HG03469 (cell line): ENCODE results near the gene ALDOA.
"Not testable (repeated sequence)": the region's sequence is repeated elsewhere in the genome, so short reads cannot be mapped to it uniquely, and the experiment has no call there.

ENCODE experiments used
- ATAC-seq: cut with Tn5 transposase; IDR thresholded peaks from one replicate; pipeline ENCODE4 v1.9.1; 2021; ENCODE audit warnings: mild to moderate bottlenecking, moderate library complexity, moderate number of reproducible peaks; ENCODE audit not compliant: unreplicated experiment

ALDOA gene

GRCh38 chr16:30040690-30041089 lies 24.9 kb upstream of the ALDOA start:
- not testable (repeated sequence) for ATAC-seq

DNA sequence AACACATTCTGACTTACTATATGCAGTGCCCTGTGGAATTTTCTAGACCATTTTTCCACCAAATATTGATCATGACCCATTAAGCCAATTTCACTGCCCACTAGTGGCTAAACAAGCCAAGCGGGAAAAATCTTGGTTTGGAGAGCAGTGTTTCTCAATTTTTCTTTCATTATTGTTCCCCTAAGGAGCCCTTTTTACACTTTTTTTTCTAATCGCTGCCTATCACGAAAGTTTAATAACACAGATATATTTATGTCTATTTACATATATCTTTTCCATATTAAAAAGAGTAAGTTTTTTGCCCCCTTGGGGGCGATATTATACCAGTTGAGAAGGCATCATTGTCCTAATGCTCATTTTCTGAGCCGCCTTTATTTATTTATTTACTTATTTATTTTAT lies 23.7 kb upstream of the ALDOA start:
- ATAC-seq: no peak

GRCh38 chr16:30046178-30046577 lies 19.4 kb upstream of the ALDOA start:
- no peak for ATAC-seq

- no peak for ATAC-seq
Observed at GRCh38 chr16:30046588-30046987, 19.0 kb upstream of the ALDOA start.

GRCh38 chr16:30049871-30050270 lies 15.7 kb upstream of the ALDOA start:
- no peak for ATAC-seq

DNA sequence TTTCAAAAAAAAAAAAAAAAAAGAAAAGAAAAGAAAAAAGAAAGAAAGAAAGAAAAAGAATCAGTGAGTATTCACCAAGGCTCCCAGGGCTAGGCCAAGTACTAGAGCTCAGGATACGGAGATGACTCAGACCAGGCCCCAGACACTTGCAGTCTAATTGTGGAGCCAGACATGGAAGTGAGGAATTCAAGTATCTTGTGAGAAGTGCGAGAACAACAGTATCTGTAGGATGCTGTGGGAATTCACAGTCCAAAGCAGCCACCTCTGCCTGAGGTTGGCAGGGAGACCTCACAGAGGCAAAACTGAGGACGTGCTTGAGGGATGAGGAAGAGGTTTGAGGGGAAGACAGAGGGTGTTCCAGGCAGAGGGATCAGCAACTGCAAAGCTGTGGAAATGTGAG lies 14.0 kb upstream of the ALDOA start:
- ATAC-seq: no peak

DNA sequence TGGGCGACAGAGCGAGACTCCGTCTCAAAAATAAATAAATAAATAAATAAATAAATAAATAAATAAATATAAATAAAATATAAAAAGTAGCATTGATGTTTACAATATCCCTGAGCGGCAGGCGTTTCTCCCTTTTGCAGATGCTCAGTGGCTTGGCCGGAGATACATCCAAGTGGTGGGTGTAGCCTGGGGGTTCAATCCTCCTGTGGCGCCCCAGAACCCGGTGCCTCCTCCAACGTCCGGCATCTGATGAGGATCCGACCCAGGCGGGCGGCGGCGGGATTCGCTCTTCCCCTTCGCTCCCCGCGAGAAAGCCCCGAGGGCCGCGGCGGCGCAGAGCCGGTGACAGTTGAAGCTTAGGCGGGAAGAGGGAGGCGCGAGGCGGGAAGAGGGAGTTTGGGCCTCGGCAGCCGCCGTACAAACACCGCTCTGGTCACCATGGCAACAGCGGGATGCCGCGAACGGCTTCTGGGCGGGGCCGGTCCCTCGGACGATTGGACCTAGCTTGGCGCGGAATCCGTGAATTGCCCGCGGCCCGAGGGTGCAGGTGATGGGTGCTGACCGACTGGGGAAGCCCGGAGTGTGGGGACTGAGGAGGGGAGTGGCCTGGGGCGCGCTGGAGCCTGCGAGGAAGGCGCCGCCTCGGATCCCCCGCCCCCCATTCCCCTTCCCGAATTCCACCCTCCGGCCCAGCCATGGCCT lies 12.7 kb upstream of the ALDOA start:
- no peak for ATAC-seq

GRCh38 chr16:30053376-30054015 lies 12.1 kb upstream of the ALDOA start:
- ATAC-seq: no peak

- no peak for ATAC-seq
Observed at GRCh38 chr16:30054451-30054850, 11.1 kb upstream of the ALDOA start.

DNA sequence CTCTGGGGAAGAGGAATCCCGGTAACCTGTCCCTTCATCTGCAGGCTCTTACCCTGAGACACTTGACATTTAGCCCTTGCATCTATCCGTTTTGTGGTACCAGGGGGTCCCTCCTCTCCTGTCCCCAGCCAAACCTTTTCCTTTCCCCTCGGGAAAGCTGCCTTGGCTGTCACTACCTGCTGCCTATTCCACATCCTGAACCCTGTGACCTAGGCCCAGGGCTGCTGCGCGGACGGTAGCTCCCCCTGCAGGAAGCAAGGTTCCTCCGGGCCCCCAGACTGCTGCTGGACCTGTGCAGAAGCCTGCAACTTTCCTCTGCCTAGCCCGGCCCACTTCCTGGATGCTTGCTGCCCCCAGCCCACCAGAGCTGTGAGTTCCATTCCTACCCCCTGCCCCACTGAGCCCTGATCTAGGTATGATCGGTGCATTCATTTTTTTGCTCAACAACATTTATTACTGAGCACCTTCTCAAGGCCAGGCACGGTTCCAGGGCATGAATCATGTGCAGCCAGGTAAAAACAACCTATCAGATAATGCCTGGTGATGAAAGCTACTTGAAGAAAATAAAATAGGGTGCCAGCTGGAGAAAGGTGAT lies 10.5 kb upstream of the ALDOA start:
- no peak for ATAC-seq

DNA sequence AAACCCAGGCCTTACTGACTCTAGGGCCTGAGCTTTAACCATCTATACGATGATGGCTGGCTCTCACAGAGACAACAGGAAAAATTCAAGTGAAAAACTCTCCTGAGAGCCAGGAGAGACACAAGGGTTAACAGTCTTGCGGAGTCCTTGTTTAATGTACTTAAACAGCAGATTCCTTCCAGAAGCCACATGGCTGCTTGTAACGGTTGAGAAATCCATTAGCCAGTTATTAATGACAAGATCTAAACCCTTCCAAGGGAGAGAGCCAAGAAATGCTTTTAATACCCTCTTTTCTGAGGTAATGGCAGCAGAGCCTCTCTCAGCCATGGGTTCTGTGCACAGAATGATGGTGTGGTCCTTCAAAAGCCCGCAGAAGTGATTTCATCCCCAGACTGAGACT lies 5.2 kb upstream of the ALDOA start:
- ATAC-seq: no peak

DNA sequence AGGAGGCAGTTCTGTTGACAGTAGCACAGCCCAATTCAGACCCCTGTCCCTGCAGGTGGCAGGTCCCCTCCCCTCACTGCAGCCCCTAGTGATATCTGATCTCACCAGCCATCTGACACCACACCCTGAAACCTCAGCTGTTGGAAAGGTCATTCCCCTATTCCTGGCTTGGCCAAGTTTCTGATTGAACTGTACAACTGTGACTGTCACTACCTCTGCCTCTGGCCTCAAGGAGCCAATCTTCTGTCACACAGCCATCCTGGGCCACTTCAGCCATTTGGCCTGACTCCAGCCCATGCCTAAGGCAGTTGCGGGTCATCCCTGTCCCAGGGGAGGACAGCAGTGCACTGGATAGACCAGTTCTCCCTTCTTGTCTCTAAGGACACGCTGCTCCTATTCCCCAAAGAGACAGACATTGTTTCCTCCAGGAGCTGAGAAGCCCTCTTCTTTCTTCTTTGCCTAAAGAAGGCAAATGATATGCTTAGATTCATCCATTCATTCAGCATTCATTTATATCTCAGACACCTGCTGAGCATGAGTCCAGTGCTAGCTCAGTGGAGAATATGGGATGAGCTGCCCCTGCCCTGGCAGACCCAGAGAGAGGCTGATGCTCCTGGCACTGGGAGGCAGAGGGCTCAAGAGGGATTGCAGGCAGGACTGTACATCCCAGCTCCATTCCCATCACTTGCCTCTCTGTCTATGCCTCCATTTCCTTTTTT lies 4.6 kb upstream of the ALDOA start:
- ATAC-seq: no peak

DNA sequence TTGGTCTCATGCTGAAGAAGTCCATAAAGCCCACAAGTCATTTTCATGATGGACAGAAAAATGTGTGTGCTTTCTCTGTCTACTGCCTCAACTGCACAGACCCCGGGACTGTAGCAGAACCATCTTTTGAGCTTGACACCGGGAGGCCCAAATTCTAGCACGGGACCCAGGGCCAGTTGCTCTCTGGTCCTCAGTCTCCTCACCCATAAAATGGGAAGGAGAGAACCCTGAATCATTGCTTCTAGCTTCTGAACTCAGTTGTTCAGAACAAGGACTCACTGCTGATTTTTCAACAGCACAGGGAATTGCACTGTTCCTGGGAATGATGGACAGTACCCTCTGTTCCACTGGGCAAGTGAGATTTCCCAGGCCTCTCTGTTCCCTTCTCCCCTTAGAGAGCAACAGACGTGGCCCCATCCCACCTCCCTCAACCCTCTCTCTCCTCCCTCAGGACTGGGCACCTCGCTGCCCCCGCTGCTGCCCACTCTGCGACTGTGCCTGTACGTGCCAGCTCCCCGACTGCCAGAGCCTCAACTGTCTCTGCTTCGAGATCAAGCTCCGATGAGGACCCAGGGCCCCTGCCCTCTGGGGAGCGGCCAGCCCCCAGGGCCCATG lies 2.2 kb upstream of the ALDOA start:
- no peak for ATAC-seq

- no peak for ATAC-seq
Observed at GRCh38 chr16:30063893-30064728, 1.4 kb upstream of the ALDOA start.

DNA sequence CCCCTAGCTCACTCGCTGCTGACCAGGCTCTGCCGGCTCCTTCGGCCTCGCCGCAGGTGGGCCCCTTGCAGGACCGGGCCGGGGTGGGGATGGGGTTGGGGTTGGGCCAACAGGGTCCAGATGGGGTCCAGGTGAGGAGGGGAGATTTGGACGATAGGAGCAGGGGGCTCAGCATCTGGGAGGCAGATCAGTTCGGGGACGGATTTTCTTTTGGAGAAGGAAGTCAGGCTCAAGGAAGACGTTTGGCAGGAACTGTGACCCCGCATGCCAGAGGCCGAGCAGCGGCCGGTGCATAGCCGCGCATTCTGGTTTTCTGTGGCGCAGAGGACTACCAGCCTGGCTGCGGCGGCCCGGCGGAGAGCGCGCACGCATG lies 845 bp upstream of the ALDOA start:
- ATAC-seq: no peak

GRCh38 chr16:30065943-30066760 lies 592 bp downstream of the ALDOA start:
- no peak for ATAC-seq

GRCh38 chr16:30066761-30067583 lies 1.4 kb downstream of the ALDOA start:
- no peak for ATAC-seq

DNA sequence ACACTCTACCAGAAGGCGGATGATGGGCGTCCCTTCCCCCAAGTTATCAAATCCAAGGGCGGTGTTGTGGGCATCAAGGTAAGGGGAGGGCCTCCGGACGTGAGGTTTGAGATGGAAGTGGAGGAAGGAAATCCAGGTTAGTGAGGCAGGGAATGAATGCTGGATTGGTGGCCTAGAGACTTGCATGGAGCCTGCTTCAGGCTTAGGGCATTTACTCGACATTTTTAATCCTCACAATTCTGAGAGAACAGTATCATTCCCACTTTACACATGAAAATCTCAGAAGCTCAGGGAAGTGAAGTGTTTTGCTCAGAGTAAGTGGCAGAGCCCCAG lies 2.0 kb downstream of the ALDOA start:
- ATAC-seq: no peak

DNA sequence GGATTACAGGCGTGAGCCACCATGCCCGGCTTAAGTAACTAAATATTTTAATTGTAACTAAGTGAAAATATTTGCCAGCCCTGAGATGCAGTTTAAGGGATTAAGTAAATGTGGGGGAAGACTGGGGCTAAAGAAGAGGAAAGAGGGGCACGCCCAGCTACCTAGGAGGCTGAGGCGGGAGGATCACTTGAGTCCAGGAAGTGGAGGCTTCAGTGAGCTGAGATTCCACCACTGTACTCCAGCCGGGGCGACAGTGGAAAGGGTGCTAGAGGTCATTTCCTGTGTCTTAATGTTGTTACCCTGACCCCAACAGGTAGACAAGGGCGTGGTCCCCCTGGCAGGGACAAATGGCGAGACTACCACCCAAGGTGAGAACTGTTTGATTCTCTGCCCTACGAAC lies 2.8 kb downstream of the ALDOA start:
- ATAC-seq: no peak
